ENCODE measurements around the gene TMEM147.

TMEM147 gene

DNA sequence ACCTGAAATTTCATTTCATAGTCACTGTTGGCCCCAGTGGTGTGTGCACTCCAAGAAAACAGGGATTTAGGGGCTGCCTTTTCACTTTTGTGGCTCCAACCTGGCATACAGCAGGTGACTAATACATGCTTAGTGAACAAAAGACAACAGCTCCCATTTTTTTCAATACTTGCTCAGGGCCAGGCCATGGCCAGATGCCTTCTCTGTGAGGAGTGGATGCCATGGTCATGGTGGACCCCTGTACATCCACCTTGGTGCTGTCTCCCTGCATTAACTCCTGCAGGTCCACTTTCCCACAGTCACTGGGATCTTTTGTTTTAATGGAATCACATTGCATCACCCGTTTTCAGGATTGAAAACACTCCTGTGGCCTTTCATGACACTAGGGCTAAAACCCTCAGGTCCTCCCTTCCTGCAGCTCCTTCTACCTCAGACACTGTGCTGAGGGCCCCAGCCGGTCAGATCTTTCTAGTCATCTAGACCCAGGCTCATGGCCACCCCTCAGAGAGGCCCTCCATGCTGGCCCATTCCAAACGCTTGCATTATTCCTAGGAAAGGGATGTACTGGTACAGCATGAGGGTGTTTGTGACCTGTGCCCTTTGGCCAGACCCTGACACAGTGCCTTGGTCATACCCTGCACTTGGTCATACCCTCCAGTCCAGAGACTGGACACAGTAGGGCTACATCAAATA lies 1.2 kb upstream of the TMEM147 start:
- DNase-seq (ENCODE audit: low spot score) = no peak
- in situ Hi-C loops (cut with MboI; ENCODE audit: low sequenced_read_pairs, unreplicated experiment) = no loop called here
- TF ChIP-seq, protein P1, sequence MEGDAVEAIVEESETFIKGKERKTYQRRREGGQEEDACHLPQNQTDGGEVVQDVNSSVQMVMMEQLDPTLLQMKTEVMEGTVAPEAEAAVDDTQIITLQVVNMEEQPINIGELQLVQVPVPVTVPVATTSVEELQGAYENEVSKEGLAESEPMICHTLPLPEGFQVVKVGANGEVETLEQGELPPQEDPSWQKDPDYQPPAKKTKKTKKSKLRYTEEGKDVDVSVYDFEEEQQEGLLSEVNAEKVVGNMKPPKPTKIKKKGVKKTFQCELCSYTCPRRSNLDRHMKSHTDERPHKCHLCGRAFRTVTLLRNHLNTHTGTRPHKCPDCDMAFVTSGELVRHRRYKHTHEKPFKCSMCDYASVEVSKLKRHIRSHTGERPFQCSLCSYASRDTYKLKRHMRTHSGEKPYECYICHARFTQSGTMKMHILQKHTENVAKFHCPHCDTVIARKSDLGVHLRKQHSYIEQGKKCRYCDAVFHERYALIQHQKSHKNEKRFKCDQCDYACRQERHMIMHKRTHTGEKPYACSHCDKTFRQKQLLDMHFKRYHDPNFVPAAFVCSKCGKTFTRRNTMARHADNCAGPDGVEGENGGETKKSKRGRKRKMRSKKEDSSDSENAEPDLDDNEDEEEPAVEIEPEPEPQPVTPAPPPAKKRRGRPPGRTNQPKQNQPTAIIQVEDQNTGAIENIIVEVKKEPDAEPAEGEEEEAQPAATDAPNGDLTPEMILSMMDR (IDR thresholded peaks at IDR 0.05; ENCODE audit: borderline replicate concordance, control extremely low read depth, extremely low read depth, insufficient read depth, missing control alignments) = no peak

DNA sequence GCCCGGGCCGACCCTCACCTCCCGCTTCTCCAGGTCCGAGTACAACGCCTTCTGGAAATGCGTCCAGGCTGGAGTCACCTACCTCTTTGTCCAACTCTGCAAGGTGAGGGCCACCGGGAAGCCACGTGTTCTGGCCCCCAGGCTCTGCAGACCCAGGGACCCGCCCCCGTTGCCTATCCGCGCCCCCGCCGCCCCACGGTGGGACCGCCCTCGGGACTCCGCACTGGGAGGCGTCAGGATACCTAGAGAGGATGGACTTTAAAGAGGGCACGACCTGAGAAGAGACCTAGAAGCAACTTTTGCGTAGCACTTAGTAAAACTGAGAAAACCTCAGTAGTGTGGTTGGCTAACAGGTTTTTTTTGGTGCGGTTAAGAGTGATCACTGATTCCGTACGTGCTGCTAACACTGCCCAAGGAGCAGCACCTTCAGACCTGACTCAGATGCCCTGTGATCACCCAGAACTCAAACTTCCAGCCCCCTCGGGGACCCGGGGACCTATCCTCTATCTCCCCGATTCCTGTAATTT lies 492 bp downstream of the TMEM147 start:
- TF ChIP-seq, protein P1 (IDR thresholded peaks at IDR 0.05; ENCODE audit: borderline replicate concordance, control extremely low read depth, extremely low read depth, insufficient read depth, missing control alignments) = no peak
- in situ Hi-C loops (cut with MboI; ENCODE audit: low sequenced_read_pairs, unreplicated experiment) = no loop called here
- peak; percentile 77 for DNase-seq (ENCODE audit: low spot score)

DNA sequence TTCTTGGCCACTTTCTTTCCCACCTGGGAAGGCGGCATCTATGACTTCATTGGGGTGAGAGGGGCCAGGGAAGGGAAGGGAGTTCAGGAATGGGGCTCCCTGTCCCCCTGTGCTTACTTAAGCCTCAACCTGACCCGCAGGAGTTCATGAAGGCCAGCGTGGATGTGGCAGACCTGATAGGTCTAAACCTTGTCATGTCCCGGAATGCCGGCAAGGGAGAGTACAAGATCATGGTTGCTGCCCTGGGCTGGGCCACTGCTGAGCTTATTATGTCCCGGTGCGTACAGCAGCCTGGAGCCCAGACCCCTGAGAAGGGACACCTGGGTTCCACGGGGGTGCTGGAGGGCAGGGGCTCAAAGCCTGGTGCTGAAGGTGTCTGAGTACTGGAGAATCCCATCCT lies 1.1 kb downstream of the TMEM147 start:
- TF ChIP-seq, protein P1 (IDR thresholded peaks at IDR 0.05; ENCODE audit: borderline replicate concordance, control extremely low read depth, extremely low read depth, insufficient read depth, missing control alignments) = no peak
- in situ Hi-C loops (cut with MboI; ENCODE audit: low sequenced_read_pairs, unreplicated experiment) = no loop called here
- DNase-seq (ENCODE audit: low spot score) = no peak

DNA sequence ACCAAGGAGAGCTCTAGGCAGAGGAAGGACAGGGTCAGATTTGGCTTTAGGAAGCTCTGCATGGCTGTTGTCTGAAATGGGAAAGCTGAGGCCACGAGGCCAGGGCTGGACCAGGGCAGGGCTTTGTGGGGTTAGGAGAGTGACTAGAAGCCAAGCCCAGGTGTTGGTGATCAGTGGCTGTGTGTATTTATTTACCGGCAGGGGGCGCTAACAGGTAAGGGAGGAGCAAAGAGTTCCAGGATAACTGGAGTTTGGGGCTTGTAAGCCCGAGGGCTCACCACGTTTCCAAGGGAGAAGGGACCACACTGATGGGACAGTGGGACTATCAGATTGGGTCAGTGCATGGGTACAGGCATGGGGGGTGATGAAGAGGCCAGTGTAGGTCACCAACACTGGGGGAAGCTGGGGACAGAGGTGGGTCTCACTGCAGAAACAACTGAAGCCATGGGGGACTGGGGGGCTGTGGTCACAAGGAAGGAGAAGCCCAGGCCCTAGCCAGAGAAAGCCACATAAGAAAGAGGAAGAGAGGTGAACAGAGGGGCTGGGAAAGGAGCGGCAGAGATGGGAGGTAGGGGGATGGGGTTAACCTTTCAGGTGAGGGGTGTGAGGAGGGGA lies 3.9 kb downstream of the TMEM147 start:
- in situ Hi-C loops (cut with MboI; ENCODE audit: low sequenced_read_pairs, unreplicated experiment) = no loop called here
- TF ChIP-seq, protein P1 (IDR thresholded peaks at IDR 0.05; ENCODE audit: borderline replicate concordance, control extremely low read depth, extremely low read depth, insufficient read depth, missing control alignments) = peak; percentile 76
- DNase-seq (ENCODE audit: low spot score) = peak; percentile 83

DNA sequence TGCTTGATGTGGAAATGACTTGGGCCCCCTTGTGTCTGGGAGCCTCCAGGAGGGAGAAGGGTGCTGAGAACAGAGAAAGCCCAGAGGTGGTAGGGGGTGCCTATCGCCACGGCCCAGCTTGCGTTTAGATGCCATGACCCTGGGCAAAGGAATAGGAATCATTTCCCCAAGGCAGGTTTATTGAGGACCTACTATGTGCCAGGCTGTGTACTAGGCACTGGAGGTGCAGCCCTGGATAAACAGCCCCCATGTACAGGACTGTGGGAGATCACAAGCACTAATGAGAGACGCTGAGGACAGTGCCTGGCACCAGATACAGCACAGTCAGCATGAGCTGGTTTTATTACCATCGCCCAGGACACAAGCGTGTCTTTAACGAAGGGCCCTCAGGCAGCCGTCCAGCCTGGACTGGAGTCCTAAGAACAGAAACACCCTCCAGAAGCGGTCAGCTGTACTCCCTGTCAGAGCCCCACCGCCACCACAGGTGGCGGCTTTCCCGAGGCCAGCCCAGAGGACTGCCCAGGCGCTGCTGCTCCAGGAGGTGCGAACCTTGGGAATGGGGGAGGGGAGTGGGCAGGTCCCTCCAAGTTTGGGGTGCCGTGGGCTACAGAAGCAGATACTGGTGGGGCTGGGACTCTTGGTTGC lies 4.6 kb downstream of the TMEM147 start:
- no peak for DNase-seq (ENCODE audit: low spot score)
- TF ChIP-seq, protein P1 (IDR thresholded peaks at IDR 0.05; ENCODE audit: borderline replicate concordance, control extremely low read depth, extremely low read depth, insufficient read depth, missing control alignments) = no peak
- in situ Hi-C loops (cut with MboI; ENCODE audit: low sequenced_read_pairs, unreplicated experiment) = no loop called here

DNA sequence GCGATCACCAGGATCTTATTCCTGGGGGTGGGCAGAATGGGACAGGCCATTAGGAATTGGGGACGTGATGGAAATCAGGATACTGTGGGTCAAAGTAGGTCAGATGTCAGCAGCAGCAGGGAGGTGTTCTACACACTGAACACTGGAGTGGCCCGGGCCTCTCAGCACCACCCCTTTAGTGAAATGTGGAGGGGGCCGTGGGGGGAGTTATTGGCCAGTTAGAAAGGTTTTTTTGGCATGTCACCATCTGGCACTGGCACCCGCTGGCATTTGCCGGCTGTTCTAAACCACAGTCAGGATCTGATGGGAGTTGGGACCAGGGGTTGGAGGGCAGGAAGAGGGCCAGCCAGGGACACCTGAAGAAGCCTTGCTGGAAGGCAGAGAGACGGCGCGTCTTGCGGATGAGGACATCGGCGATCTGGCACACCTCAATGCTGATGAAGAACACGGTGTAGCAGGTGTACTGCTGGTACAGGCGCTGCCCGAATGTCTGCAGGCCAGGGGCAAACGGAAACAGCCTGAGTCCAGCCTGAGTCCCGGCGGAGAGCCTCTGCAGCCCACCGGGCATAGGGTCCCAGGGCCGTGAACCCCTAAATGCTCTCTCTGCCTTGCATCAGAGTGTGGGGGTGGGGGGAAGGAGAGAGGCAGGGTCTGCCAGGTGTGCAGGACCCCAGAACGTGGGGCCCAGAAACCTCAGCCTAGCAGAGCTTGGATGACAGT lies 5.8 kb downstream of the TMEM147 start:
- in situ Hi-C loops (cut with MboI; ENCODE audit: low sequenced_read_pairs, unreplicated experiment) = no loop called here
- no peak for DNase-seq (ENCODE audit: low spot score)
- TF ChIP-seq, protein P1 (IDR thresholded peaks at IDR 0.05; ENCODE audit: borderline replicate concordance, control extremely low read depth, extremely low read depth, insufficient read depth, missing control alignments) = no peak

Data from GM13976 (cell line).